ENCODE measurements around the gene KRT33A.

DNA sequence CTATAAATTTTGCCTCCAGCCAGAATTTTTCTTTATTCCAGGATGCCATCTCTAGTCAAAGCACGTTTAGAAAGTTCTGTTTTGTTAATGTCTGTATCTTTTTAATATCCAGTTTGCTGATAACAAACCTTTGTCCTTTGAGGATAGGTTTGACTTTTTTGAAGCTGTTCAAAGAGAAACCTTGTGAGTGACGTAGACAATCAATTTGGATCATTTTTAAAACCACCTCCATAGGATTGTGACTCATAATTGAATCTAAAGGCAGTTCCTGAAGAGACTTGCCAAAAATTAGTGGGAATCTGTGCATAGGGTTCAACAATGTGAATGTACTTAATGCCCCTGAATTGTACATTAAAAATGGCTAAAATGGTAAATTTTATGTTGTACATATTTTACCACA is 40.9 kb upstream of the KRT33A start:
- TF ChIP-seq, protein P1, sequence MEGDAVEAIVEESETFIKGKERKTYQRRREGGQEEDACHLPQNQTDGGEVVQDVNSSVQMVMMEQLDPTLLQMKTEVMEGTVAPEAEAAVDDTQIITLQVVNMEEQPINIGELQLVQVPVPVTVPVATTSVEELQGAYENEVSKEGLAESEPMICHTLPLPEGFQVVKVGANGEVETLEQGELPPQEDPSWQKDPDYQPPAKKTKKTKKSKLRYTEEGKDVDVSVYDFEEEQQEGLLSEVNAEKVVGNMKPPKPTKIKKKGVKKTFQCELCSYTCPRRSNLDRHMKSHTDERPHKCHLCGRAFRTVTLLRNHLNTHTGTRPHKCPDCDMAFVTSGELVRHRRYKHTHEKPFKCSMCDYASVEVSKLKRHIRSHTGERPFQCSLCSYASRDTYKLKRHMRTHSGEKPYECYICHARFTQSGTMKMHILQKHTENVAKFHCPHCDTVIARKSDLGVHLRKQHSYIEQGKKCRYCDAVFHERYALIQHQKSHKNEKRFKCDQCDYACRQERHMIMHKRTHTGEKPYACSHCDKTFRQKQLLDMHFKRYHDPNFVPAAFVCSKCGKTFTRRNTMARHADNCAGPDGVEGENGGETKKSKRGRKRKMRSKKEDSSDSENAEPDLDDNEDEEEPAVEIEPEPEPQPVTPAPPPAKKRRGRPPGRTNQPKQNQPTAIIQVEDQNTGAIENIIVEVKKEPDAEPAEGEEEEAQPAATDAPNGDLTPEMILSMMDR (conservative IDR thresholded peaks at IDR 0.05; ENCODE audit: low read depth, low read length), result no peak
- no peak for TF ChIP-seq EZH2 (IDR thresholded peaks at IDR 0.05; ENCODE audit: borderline replicate concordance, low read depth, low read length, poor library complexity, severe bottlenecking)
